ENCODE results near the gene ARPP19.
"Not testable (repeated sequence)": the region's sequence is repeated elsewhere in the genome, so short reads cannot be mapped to it uniquely, and the experiment has no call there.

ARPP19 gene

GRCh38 chr15:52514482-52514881 is 54.3 kb downstream of the ARPP19 start:
- H3F3A ChIP-seq (ENCODE audit: control insufficient read depth, insufficient read depth): no peaks in the 10 kb centered on the region
- no peak overlapping the region for H3K4me3 ChIP-seq (ENCODE audit: low read length)
- H3K4me1 ChIP-seq (ENCODE audit: control insufficient read depth, low read length): peaks cover 10% of the 10 kb centered on the region
- no peaks in the 10 kb centered on the region for H3K36me3 ChIP-seq (ENCODE audit: control insufficient read depth, low read length)
- no peaks in the 10 kb centered on the region for H3K9me3 ChIP-seq (ENCODE audit: control insufficient read depth, insufficient read depth, low read length)
- H3K27me3 ChIP-seq (ENCODE audit: control insufficient read depth, low read length): no peaks in the 10 kb centered on the region
- peaks cover 63% of the 10 kb centered on the region for H3K79me2 ChIP-seq (ENCODE audit: control insufficient read depth, low read length)
- H3K4me2 ChIP-seq (ENCODE audit: low read length): no peak overlapping the region
- no peaks in the 10 kb centered on the region for H3K9me2 ChIP-seq (replicated peaks; ENCODE audit: control insufficient read depth, low read length)
- no peak for TF ChIP-seq EZH2phosphoT487 (IDR thresholded peaks at IDR 0.05; ENCODE audit: borderline replicate concordance, low read length)
- no peak for TF ChIP-seq CTCF (IDR thresholded peaks at IDR 0.05; ENCODE audit: low read depth, low read length, poor library complexity, severe bottlenecking)
- peaks cover 4% of the 10 kb centered on the region; the same call in 1 of the 2 replicates for H4K20me1 ChIP-seq (ENCODE audit: control insufficient read depth, insufficient read depth, low read depth, low read length)
- no peak overlapping the region for H3K27ac ChIP-seq (ENCODE audit: low read depth, low read length)

GRCh38 chr15:52512869-52513268 is 56.0 kb downstream of the ARPP19 start:
- not testable (repeated sequence) for H3K27me3 ChIP-seq (ENCODE audit: control insufficient read depth, low read length); H3K4me1 ChIP-seq (ENCODE audit: control insufficient read depth, low read length); H3K27ac ChIP-seq (ENCODE audit: low read depth, low read length); H3K36me3 ChIP-seq (ENCODE audit: control insufficient read depth, low read length); H3F3A ChIP-seq (ENCODE audit: control insufficient read depth, insufficient read depth); H3K9me2 ChIP-seq (replicated peaks; ENCODE audit: control insufficient read depth, low read length); H3K4me3 ChIP-seq (ENCODE audit: low read length); H4K20me1 ChIP-seq (ENCODE audit: control insufficient read depth, insufficient read depth, low read depth, low read length); H3K9me3 ChIP-seq (ENCODE audit: control insufficient read depth, insufficient read depth, low read length); H3K4me2 ChIP-seq (ENCODE audit: low read length)
- H3K79me2 ChIP-seq (ENCODE audit: control insufficient read depth, low read length): peaks cover 55% of the 10 kb centered on the region

GRCh38 chr15:52511084-52511483 is 57.7 kb downstream of the ARPP19 start:
- peaks cover 55% of the 10 kb centered on the region for H3K79me2 ChIP-seq (ENCODE audit: control insufficient read depth, low read length)
- H3K36me3 ChIP-seq (ENCODE audit: control insufficient read depth, low read length): no peaks in the 10 kb centered on the region
- H3K4me1 ChIP-seq (ENCODE audit: control insufficient read depth, low read length): peaks cover 12% of the 10 kb centered on the region
- H3K27ac ChIP-seq (ENCODE audit: low read depth, low read length): no peak overlapping the region
- H3K4me3 ChIP-seq (ENCODE audit: low read length): no peak overlapping the region
- H3K9me2 ChIP-seq (replicated peaks; ENCODE audit: control insufficient read depth, low read length): no peaks in the 10 kb centered on the region
- no peak overlapping the region for H3K4me2 ChIP-seq (ENCODE audit: low read length)
- peaks cover 1% of the 10 kb centered on the region; the same call in 1 of the 2 replicates for H4K20me1 ChIP-seq (ENCODE audit: control insufficient read depth, insufficient read depth, low read depth, low read length)
- H3K9me3 ChIP-seq (ENCODE audit: control insufficient read depth, insufficient read depth, low read length): no peaks in the 10 kb centered on the region
- H3K27me3 ChIP-seq (ENCODE audit: control insufficient read depth, low read length): no peaks in the 10 kb centered on the region
- no peaks in the 10 kb centered on the region for H3F3A ChIP-seq (ENCODE audit: control insufficient read depth, insufficient read depth)
- TF ChIP-seq CTCF (IDR thresholded peaks at IDR 0.05; ENCODE audit: low read depth, low read length, poor library complexity, severe bottlenecking) (no peak), EZH2phosphoT487 (IDR thresholded peaks at IDR 0.05; ENCODE audit: borderline replicate concordance, low read length) (no peak)

- H3F3A ChIP-seq (ENCODE audit: control insufficient read depth, insufficient read depth): no peaks in the 10 kb centered on the region
- H4K20me1 ChIP-seq (ENCODE audit: control insufficient read depth, insufficient read depth, low read depth, low read length): no peaks in the 10 kb centered on the region
- peaks cover 49% of the 10 kb centered on the region for H3K79me2 ChIP-seq (ENCODE audit: control insufficient read depth, low read length)
- no peaks in the 10 kb centered on the region for H3K9me3 ChIP-seq (ENCODE audit: control insufficient read depth, insufficient read depth, low read length)
- no peaks in the 10 kb centered on the region for H3K27me3 ChIP-seq (ENCODE audit: control insufficient read depth, low read length)
- TF ChIP-seq EZH2phosphoT487 (IDR thresholded peaks at IDR 0.05; ENCODE audit: borderline replicate concordance, low read length) (no peak), CTCF (IDR thresholded peaks at IDR 0.05; ENCODE audit: low read depth, low read length, poor library complexity, severe bottlenecking) (no peak)
- no peaks in the 10 kb centered on the region for H3K9me2 ChIP-seq (replicated peaks; ENCODE audit: control insufficient read depth, low read length)
- H3K4me2 ChIP-seq (ENCODE audit: low read length): no peak overlapping the region
- H3K36me3 ChIP-seq (ENCODE audit: control insufficient read depth, low read length): no peaks in the 10 kb centered on the region
- no peak overlapping the region for H3K27ac ChIP-seq (ENCODE audit: low read depth, low read length)
- H3K4me1 ChIP-seq (ENCODE audit: control insufficient read depth, low read length): peaks cover 19% of the 10 kb centered on the region
- no peak overlapping the region for H3K4me3 ChIP-seq (ENCODE audit: low read length)
Measured at GRCh38 chr15:52509500-52510245, 59.2 kb downstream of the ARPP19 start.
